Measurements from ENCODE around the gene TGIF2. TPM values are rescaled to one million over a fixed set of nuclear protein-coding genes. Genes with fewer than 3 reads are reported as not detected.
"Not testable (repeated sequence)": the region's sequence is repeated elsewhere in the genome, so short reads cannot be mapped to it uniquely, and the experiment has no call there.

Gene TGIF2
- total RNA-seq, 1 experiment from 2014 or later = 9.0 TPM

- no peak for DNase-seq (ENCODE audit: low spot score)
These were observed 5.1 kb downstream of the TGIF2 start for GRCh38 chr20:36578356-36579041.

- no peak for DNase-seq (ENCODE audit: low spot score)
These were observed 6.7 kb downstream of the TGIF2 start for GRCh38 chr20:36579996-36580545.

DNA sequence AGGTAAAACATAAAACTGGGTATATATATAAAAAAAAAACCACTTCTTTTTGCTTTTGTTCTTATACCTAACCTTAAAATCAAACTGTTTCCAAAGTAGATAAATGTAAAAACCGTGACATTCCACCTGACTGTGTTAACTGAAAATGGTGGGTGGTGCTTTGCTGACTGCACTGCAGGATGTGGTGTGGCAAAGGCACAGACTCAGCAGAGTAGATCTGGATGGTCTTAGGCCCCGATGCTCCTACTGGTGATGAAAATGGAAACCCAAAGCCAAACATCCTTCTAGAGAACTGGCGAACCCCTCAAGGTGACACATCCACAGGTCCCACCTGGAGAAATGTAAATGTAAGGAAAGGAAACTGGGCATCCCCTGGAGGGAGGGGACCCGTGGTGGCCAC, 8.9 kb downstream of the TGIF2 start:
- no peak for DNase-seq (ENCODE audit: low spot score)

DNA sequence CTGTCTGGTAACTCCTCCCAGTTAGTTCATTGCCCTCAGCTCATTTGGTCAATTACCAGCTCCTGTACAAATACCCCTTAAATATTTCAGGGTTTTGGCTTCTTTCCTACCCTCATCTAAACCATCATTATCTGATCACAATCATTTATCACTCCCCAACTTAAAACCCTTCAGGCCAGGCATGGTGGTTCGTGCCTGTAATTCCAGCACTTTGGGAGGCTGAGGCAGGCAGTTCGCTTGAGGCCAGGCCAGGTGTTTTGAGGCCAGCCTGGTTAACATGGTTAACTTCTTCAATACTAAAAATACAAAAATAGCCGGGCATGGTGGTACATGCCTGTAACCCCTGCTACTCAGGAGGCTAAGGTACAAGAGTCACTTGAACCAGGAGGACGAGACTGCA, 9.4 kb downstream of the TGIF2 start:
- no peak for DNase-seq (ENCODE audit: low spot score)

- no peak for DNase-seq (ENCODE audit: low spot score)
These were observed 10.7 kb downstream of the TGIF2 start for GRCh38 chr20:36584018-36584481.

- no peak for DNase-seq (ENCODE audit: low spot score)
These were observed 12.2 kb downstream of the TGIF2 start for GRCh38 chr20:36585410-36586125.

GRCh38 chr20:36587388-36588070, 14.1 kb downstream of the TGIF2 start:
- no peak for DNase-seq (ENCODE audit: low spot score)

- DNase-seq (ENCODE audit: low spot score) = no peak
These were observed 17.9 kb downstream of the TGIF2 start for GRCh38 chr20:36591281-36591680.

DNA sequence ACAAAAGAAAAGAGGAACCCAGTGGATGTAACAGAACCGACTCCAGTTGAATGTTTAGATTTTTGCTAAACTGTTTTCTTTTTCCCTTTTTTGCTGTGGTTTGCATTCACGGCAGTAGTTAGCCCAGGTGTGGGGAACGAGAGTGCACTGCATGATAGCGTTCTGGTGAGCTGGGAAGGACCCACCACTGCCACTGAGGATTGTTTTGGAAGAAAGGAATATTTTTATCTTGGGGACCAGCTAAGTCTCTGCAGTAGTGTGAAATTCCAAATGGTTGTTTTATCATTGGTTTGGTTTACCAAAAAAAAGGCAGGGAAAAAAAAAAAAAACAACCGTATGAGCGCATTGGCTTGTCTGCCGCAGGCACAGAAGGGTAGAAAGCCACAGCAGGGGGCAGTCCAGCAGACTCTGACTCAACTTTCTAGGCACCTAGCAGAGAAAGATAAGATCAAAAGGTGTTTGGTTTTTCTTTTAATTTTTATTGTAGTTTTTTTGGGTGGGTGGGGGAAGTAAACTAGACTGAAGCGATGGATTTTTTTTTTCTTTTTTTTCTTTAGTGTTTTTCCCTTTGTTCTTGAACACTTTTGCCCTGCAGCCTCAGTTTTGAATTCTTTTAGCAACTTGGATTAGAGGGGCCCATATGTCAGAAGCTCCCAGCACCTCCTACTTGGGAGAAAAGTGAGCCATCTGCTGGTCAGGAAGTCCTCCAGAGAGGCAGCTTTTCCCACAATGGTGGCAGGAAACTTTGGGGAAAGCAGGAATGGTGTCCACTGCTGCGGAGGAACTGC, 18.7 kb downstream of the TGIF2 start:
- DNase-seq (ENCODE audit: low spot score) = no peak

- no peak for DNase-seq (ENCODE audit: low spot score)
These were observed 20.0 kb downstream of the TGIF2 start for GRCh38 chr20:36593347-36593929.

DNA sequence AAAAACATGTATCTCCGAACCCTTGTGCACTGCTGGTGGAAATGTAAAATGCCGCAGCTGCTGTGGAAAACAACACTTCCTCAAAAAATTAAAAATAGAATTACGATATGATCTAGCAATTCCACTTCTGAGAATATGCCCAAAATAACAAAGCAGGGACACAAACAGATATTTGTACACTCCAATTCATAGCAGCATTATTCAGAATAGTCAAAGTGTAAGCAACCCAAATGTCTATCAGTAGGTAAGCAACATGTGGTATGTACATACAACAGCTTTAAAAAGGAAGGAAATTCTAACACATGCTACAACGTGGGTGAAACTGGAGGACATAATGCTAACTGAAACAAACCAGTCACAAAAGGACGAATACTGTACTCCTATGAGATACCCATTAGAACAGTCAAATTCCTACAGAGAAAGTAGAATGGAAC, 26.5 kb downstream of the TGIF2 start:
- no peak for DNase-seq (ENCODE audit: low spot score)

- DNase-seq (ENCODE audit: low spot score) = no peak
These were observed 28.1 kb downstream of the TGIF2 start for GRCh38 chr20:36601540-36601939.

DNA sequence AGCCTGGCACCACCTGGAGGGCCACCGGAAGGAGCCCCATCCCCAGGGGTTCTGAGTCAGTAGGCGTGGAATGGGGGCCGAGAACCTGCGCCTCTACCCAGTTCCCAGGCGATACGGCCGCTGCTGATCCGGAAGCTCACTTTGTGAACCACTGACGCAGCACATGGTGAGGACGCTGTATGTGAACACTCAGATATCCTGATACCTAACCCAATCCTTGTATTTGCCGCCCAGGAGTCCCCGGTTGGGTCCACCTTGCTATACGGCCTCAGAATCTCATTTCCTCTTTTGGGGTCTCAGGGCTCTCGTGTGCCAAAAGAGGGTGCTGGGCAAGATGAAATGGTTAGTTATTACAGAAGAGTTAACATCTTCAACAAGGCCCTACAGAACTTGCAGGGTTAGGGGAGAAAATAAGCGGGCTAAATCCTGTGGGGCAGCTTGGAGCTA, 31.6 kb downstream of the TGIF2 start:
- DNase-seq (ENCODE audit: low spot score) = no peak

DNA sequence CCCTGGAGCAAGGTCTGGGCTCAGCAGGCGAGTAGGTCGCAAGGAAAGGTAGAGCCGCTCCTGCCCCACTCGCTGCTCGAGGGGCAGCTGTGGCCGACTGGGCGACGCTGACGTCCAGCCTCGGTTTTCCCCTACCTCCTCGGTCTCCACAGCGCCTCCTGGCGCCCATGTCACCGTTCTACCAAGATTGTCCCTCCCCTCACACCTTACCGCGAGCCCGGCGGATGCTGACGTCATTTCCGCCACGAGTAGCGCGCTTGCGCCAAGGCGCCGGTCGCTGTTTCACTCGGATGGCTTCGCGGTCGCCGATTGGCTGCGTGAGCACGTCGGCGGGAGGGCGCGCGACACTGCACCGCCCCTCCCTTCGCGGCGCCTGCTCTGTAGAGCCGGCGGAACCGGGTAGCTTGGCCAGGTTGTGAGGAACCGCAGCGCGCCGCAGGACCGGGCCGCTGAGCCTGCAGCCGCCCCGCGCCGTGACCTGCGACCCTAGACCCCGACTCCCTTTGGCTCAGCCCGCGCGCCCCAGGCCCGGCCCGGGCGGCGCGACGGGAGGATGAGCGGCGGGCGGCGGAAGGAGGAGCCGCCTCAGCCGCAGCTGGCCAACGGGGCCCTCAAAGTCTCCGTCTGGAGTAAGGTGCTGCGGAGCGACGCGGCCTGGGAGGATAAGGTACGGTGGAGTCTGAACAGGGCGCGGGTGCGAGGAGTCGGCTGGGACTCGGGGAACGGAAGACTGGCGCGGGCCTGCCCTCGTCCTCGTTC, 32.2 kb downstream of the TGIF2 start, which contains the start of gene RAB5IF:
RAB5IF (plus strand) TSS at position 381 of the 759 bp plus-strand sequence; CDS start at position 554, 173 bp downstream.
- peak; percentile 98 for DNase-seq (ENCODE audit: low spot score)

DNA sequence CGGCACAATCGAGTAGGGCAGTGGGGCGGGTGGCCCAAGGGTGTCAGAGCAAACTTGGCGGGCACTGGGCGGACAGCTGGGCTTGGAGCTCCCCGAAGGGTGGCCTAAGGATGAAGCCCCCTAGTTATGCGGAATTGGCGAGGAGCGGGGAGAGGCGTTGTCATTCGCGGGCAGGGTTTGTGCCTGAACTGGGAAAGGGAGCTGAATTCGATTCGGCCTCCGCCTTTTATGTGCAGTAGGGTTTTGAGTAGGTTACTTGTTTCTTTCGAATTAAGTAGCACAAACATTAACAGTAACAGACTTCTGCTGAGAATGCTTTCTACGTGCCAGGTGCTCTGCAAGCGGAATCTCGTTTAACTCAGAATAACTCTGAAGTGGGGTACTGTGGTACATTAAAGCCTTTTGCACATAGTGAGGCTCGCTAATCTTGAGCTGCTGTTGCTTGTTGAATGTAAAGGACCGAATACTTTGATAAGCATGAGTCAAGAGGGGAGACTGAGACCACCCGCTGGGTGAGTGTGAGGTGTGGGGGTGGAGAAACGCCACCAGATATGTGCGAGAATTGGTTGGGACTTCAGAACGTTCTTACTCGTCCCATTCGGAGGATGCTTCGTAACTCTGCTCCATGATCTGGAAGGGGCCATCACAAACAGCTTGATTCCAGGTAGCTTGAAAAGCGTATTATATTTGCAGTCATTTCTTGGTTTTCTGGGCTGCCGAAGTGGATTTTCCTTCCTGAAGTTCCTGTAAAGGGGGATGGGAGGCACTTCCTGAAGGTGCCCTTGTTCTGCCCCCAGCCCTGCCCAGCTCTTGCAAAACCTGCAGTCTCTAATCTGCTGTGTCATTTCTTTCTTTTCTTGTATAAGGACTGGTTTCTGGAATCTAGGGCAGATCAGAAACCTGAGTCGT, 33.0 kb downstream of the TGIF2 start:
- DNase-seq (ENCODE audit: low spot score) = peak; percentile 39

GRCh38 chr20:36607586-36608387, 34.4 kb downstream of the TGIF2 start:
- no peak for DNase-seq (ENCODE audit: low spot score)

DNA sequence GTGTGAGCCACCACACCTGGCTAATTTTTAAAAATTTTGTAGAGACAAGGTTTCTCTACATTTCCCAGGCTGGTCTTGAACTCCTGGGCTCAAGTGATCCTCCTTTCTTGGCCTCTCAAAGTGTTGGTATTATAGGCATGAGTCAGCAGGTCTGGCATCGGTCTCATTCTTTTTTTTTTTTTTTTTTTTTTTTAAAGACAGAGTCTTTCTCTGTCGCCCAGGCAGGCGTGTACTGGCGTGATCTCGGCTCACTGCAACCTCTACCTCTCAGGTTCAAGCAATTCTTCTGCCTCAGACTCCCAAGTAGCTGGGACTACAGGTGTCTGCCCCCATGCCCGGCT, 35.0 kb downstream of the TGIF2 start:
- DNase-seq (ENCODE audit: low spot score) = not testable (repeated sequence)

- no peak for DNase-seq (ENCODE audit: low spot score)
These were observed 38.2 kb downstream of the TGIF2 start for GRCh38 chr20:36611625-36612024.
